SK-N-MC (cell line): Measurements from ENCODE around the gene FAM89B.

Experiments used
- EZH2 ChIP-seq: fragments of 200-600 bp; sonication (generic); IDR thresholded peaks from one replicate; pipeline ENCODE4 v1.6.1; 2017; ENCODE audit warnings: antibody characterized with exemption
- FOXP2 ChIP-seq: optimal IDR thresholded peaks from 2 replicates; pipeline ENCODE3; 2011; ENCODE audit warnings: mild to moderate bottlenecking, moderate library complexity; ENCODE audit not compliant: insufficient read depth; ENCODE audit errors: extremely low read length, control extremely low read depth
- POLR2AphosphoS5 ChIP-seq: IDR thresholded peaks from 2 replicates; pipeline ENCODE4 v1.6.1; 2012; ENCODE audit warnings: mild to moderate bottlenecking, low read depth, low read length, borderline replicate concordance

- TF ChIP-seq POLR2AphosphoS5 (no peak), EZH2 (no peak), FOXP2 (no peak)
Measured at GRCh38 chr11:65538232-65538914, 34.0 kb upstream of the FAM89B start.
